ES-I3 (cell line): Measurements from ENCODE around the gene JUNB.
A peak's percentile ranks its signal among the peaks of the same experiment; 100 is the strongest.

Experiments used
- H3K36me3 ChIP-seq: 2 replicates; pipeline ENCODE4 v1.6.1; 2013; ENCODE audit warnings: mild to moderate bottlenecking, low read length, control low read depth, moderate library complexity; ENCODE audit not compliant: insufficient read depth
- H3K4me1 ChIP-seq: 2 replicates; pipeline ENCODE4 v1.6.1; 2013; ENCODE audit warnings: mild to moderate bottlenecking, control low read depth, low read length; ENCODE audit not compliant: insufficient read depth
- H3K9ac ChIP-seq: 2 replicates; pipeline ENCODE4 v1.6.1; 2013; ENCODE audit warnings: low read depth, mild to moderate bottlenecking, low read length, moderate library complexity
- H3K9me3 ChIP-seq: 2 replicates; pipeline ENCODE4 v1.6.1; 2013; ENCODE audit warnings: mild to moderate bottlenecking, low read length, moderate library complexity; ENCODE audit not compliant: control insufficient read depth, insufficient read depth

The JUNB gene

GRCh38 chr19:12782424-12783290 is 8.6 kb upstream of the JUNB start:
- H3K9ac ChIP-seq = peak overlapping the region; percentile 55; the same call in 1 of the 2 replicates
- H3K4me1 ChIP-seq = peaks cover 9% of the 10 kb centered on the region; the same call in 1 of the 2 replicates
- H3K9me3 ChIP-seq = no peaks in the 10 kb centered on the region
- no peaks in the 10 kb centered on the region for H3K36me3 ChIP-seq

GRCh38 chr19:12783291-12783848 is 7.9 kb upstream of the JUNB start:
- Histone ChIP-seq H3K9me3 (no peaks in the 10 kb centered on the region), H3K4me1 (peaks cover 13% of the 10 kb centered on the region), H3K36me3 (no peaks in the 10 kb centered on the region), H3K9ac (no peak overlapping the region)

GRCh38 chr19:12783849-12784393 is 7.4 kb upstream of the JUNB start:
- no peak overlapping the region for H3K9ac ChIP-seq
- H3K4me1 ChIP-seq = peaks cover 18% of the 10 kb centered on the region
- no peaks in the 10 kb centered on the region for H3K9me3 ChIP-seq
- no peaks in the 10 kb centered on the region for H3K36me3 ChIP-seq

GRCh38 chr19:12784394-12784870 is 6.9 kb upstream of the JUNB start:
- no peaks in the 10 kb centered on the region for H3K9me3 ChIP-seq
- H3K9ac ChIP-seq = no peak overlapping the region
- H3K4me1 ChIP-seq = peaks cover 19% of the 10 kb centered on the region
- H3K36me3 ChIP-seq = no peaks in the 10 kb centered on the region

- H3K9me3 ChIP-seq = no peaks in the 10 kb centered on the region
- no peak overlapping the region for H3K9ac ChIP-seq
- peaks cover 19% of the 10 kb centered on the region for H3K4me1 ChIP-seq
- no peaks in the 10 kb centered on the region for H3K36me3 ChIP-seq
Measured at GRCh38 chr19:12784871-12785430, 6.3 kb upstream of the JUNB start.

GRCh38 chr19:12785431-12786031 is 5.8 kb upstream of the JUNB start:
- H3K9me3 ChIP-seq = no peaks in the 10 kb centered on the region
- no peaks in the 10 kb centered on the region for H3K36me3 ChIP-seq
- peaks cover 19% of the 10 kb centered on the region for H3K4me1 ChIP-seq

GRCh38 chr19:12786141-12786870 is 5.0 kb upstream of the JUNB start:
- Histone ChIP-seq H3K9ac (no peak overlapping the region), H3K4me1 (peaks cover 19% of the 10 kb centered on the region), H3K9me3 (no peaks in the 10 kb centered on the region), H3K36me3 (no peaks in the 10 kb centered on the region)

More at GRCh38 chr19:12785431-12786031, 5.8 kb upstream of the JUNB start:
- no peak overlapping the region for H3K9ac ChIP-seq

- Histone ChIP-seq H3K4me1 (peaks cover 19% of the 10 kb centered on the region), H3K9me3 (no peaks in the 10 kb centered on the region), H3K9ac (no peak overlapping the region), H3K36me3 (no peaks in the 10 kb centered on the region)
Measured at GRCh38 chr19:12786952-12787351, 4.3 kb upstream of the JUNB start.

- H3K9me3 ChIP-seq = no peaks in the 10 kb centered on the region
- H3K36me3 ChIP-seq = no peaks in the 10 kb centered on the region
- H3K4me1 ChIP-seq = peaks cover 19% of the 10 kb centered on the region
- no peak overlapping the region for H3K9ac ChIP-seq
Measured at GRCh38 chr19:12787458-12787857, 3.8 kb upstream of the JUNB start.

- 0 out of 2 replicates have a peak overlapping the region, but pooled peaks have one; percentile 12 for H3K9ac ChIP-seq
- no peaks in the 10 kb centered on the region for H3K36me3 ChIP-seq
- H3K4me1 ChIP-seq = peaks cover 19% of the 10 kb centered on the region
- H3K9me3 ChIP-seq = no peaks in the 10 kb centered on the region
Measured at GRCh38 chr19:12788042-12788681, 3.1 kb upstream of the JUNB start.

- H3K9me3 ChIP-seq = no peaks in the 10 kb centered on the region
- H3K36me3 ChIP-seq = no peaks in the 10 kb centered on the region
- H3K9ac ChIP-seq = peak overlapping the region; percentile 67; the same call in 1 of the 2 replicates
- peaks cover 16% of the 10 kb centered on the region for H3K4me1 ChIP-seq
Measured at GRCh38 chr19:12788682-12789097, 2.6 kb upstream of the JUNB start.

- no peaks in the 10 kb centered on the region for H3K36me3 ChIP-seq
- H3K9me3 ChIP-seq = no peaks in the 10 kb centered on the region
- H3K4me1 ChIP-seq = peaks cover 16% of the 10 kb centered on the region
- H3K9ac ChIP-seq = peak overlapping the region; percentile 67; the same call in 1 of the 2 replicates
Measured at GRCh38 chr19:12789098-12789903, 2.0 kb upstream of the JUNB start.
